Choroid plexus epithelial cell (primary cell): ENCODE measurements around the gene BEGAIN.

Experiments used
- DNase-seq: peaks from one replicate; pipeline ENCODE4 v3.0.0-alpha.2; 2010; ENCODE audit warnings: low read depth
- H3K4me3 ChIP-seq: 2 replicates; pipeline ENCODE4 v1.5.1; 2011; ENCODE audit warnings: low read depth, mild to moderate bottlenecking, control low read depth, low read length, moderate library complexity
- CTCF ChIP-seq: conservative IDR thresholded peaks from 2 replicates; pipeline ENCODE4 v1.5.1; 2011; ENCODE audit warnings: low read depth, mild to moderate bottlenecking, control low read depth, inconsistent platforms, low read length, moderate library complexity

Gene BEGAIN

GRCh38 chr14:100566586-100566985 lies 20.6 kb downstream of the BEGAIN start:
- TF ChIP-seq CTCF: no peak
- no peak for DNase-seq
- H3K4me3 ChIP-seq: no peak overlapping the region

GRCh38 chr14:100566119-100566518 lies 21.1 kb downstream of the BEGAIN start:
- no peak for DNase-seq
- no peak for TF ChIP-seq CTCF
- no peak overlapping the region for H3K4me3 ChIP-seq

GRCh38 chr14:100565650-100566049 lies 21.6 kb downstream of the BEGAIN start:
- no peak overlapping the region for H3K4me3 ChIP-seq
- no peak for TF ChIP-seq CTCF
- DNase-seq: no peak

- no peak for DNase-seq
- TF ChIP-seq CTCF: no peak
- no peak overlapping the region for H3K4me3 ChIP-seq
Measured at GRCh38 chr14:100564512-100564911, 22.7 kb downstream of the BEGAIN start.

- no peak for DNase-seq
- no peak for TF ChIP-seq CTCF
- no peak overlapping the region for H3K4me3 ChIP-seq
Measured at GRCh38 chr14:100562751-100563150, 24.5 kb downstream of the BEGAIN start.

GRCh38 chr14:100561005-100561404 lies 26.2 kb downstream of the BEGAIN start:
- no peak for TF ChIP-seq CTCF
- no peak for DNase-seq

GRCh38 chr14:100560471-100560870 lies 26.7 kb downstream of the BEGAIN start:
- DNase-seq: no peak
- no peak for TF ChIP-seq CTCF
- H3K4me3 ChIP-seq: no peak overlapping the region

More at GRCh38 chr14:100561005-100561404, 26.2 kb downstream of the BEGAIN start:
- no peak overlapping the region for H3K4me3 ChIP-seq
